WTC11 (cell line): ENCODE data around the gene NFIC.

Experiments used
- ATF3 ChIP-seq: sonication (generic); formaldehyde crosslinking; conservative IDR thresholded peaks from 2 replicates; pipeline ENCODE4 v1.8.1; 2022; ENCODE audit warnings: mild to moderate bottlenecking, missing genetic modification reagents
- ATF6 ChIP-seq: sonication (generic); formaldehyde crosslinking; IDR thresholded peaks from 2 replicates; pipeline ENCODE4 v1.8.1; 2023; ENCODE audit warnings: mild to moderate bottlenecking, missing genetic modification reagents
- CTCF ChIP-seq: fragments of 200-600 bp; IDR thresholded peaks from 2 replicates; pipeline ENCODE4 v1.8.0; 2022; ENCODE audit warnings: antibody characterized with exemption
- IRF2 ChIP-seq: sonication (generic); formaldehyde crosslinking; IDR thresholded peaks from 2 replicates; pipeline ENCODE4 v1.8.0; 2022; ENCODE audit warnings: low read depth, missing genetic modification reagents, borderline replicate concordance
- MAX ChIP-seq: sonication (generic); formaldehyde crosslinking; IDR thresholded peaks from 2 replicates; pipeline ENCODE4 v1.8.0; 2022; ENCODE audit warnings: mild to moderate bottlenecking, missing genetic modification reagents
- NFYB ChIP-seq: sonication (generic); formaldehyde crosslinking; conservative IDR thresholded peaks from 2 replicates; pipeline ENCODE4 v1.8.0; 2022; ENCODE audit warnings: low read depth, missing genetic modification reagents
- SP1 ChIP-seq: sonication (generic); formaldehyde crosslinking; conservative IDR thresholded peaks from 2 replicates; pipeline ENCODE4 v1.8.1; 2022; ENCODE audit warnings: missing genetic modification reagents
- TCF7 ChIP-seq: sonication (generic); formaldehyde crosslinking; IDR thresholded peaks from 2 replicates; pipeline ENCODE4 v1.8.0; 2022; ENCODE audit warnings: mild to moderate bottlenecking, low read depth, missing genetic modification reagents, moderate library complexity
- USF2 ChIP-seq: sonication (generic); formaldehyde crosslinking; IDR thresholded peaks from 2 replicates; pipeline ENCODE4 v1.8.1; 2023; ENCODE audit warnings: mild to moderate bottlenecking, missing genetic modification reagents, moderate library complexity
- ZNF263 ChIP-seq: sonication (generic); formaldehyde crosslinking; IDR thresholded peaks from 2 replicates; pipeline ENCODE4 v1.8.1; 2022; ENCODE audit warnings: low read depth, mild to moderate bottlenecking, moderate library complexity, missing genetic modification reagents

GRCh38 chr19:3358689-3359014, 7.7 kb upstream of the NFIC start:
- no peak for TF ChIP-seq NFYB (CRISPR knock-in tag)
- no peak for TF ChIP-seq CTCF
- no peak for TF ChIP-seq ATF3 (CRISPR knock-in tag)
- no peak for TF ChIP-seq ATF6 (CRISPR knock-in tag)
- TF ChIP-seq IRF2 = no peak
- TF ChIP-seq USF2 (CRISPR knock-in tag) = no peak
- no peak for TF ChIP-seq ZNF263 (CRISPR knock-in tag)
- no peak for TF ChIP-seq MAX (CRISPR knock-in tag)
- TF ChIP-seq SP1 (CRISPR knock-in tag) = no peak
- TF ChIP-seq TCF7 (CRISPR knock-in tag) = no peak
